GM19372 (cell line): ENCODE data around the gene RAC2.
"Not testable (repeated sequence)": the region's sequence is repeated elsewhere in the genome, so short reads cannot be mapped to it uniquely, and the experiment has no call there.

Source experiments
- ATAC-seq: cut with Tn5 transposase; IDR thresholded peaks from one replicate; pipeline ENCODE4 v1.9.1; 2021; ENCODE audit warnings: mild to moderate bottlenecking, low read depth, moderate library complexity; ENCODE audit not compliant: unreplicated experiment

RAC2 gene

GRCh38 chr22:37237371-37238268 lies 6.4 kb downstream of the RAC2 start:
- no peak for ATAC-seq

GRCh38 chr22:37235897-37236607 lies 8.0 kb downstream of the RAC2 start:
- no peak for ATAC-seq

- no peak for ATAC-seq
Measured at GRCh38 chr22:37234736-37235711, 9.0 kb downstream of the RAC2 start.

GRCh38 chr22:37233751-37234631 lies 10.1 kb downstream of the RAC2 start:
- ATAC-seq: no peak

- ATAC-seq: not testable (repeated sequence)
Measured at GRCh38 chr22:37233371-37233750, 10.7 kb downstream of the RAC2 start.

GRCh38 chr22:37232140-37232998 lies 11.7 kb downstream of the RAC2 start:
- no peak for ATAC-seq

GRCh38 chr22:37231406-37232139 lies 12.5 kb downstream of the RAC2 start:
- ATAC-seq: no peak

- no peak for ATAC-seq
Measured at GRCh38 chr22:37230673-37231405, 13.2 kb downstream of the RAC2 start.

GRCh38 chr22:37229805-37230672 lies 14.0 kb downstream of the RAC2 start:
- no peak for ATAC-seq

GRCh38 chr22:37229012-37229804 lies 14.9 kb downstream of the RAC2 start:
- ATAC-seq: no peak

- ATAC-seq: no peak
Measured at GRCh38 chr22:37228106-37229011, 15.7 kb downstream of the RAC2 start.

- ATAC-seq: no peak
Measured at GRCh38 chr22:37226514-37226913, 17.6 kb downstream of the RAC2 start.

GRCh38 chr22:37226087-37226486 lies 18.0 kb downstream of the RAC2 start:
- ATAC-seq: no peak

GRCh38 chr22:37225481-37225880 lies 18.6 kb downstream of the RAC2 start:
- no peak for ATAC-seq
